ENCODE results near the gene SRXN1. TPM values are rescaled to one million over a fixed set of nuclear protein-coding genes. Genes with fewer than 3 reads are reported as not detected.

SRXN1 gene
- total and polyA plus RNA-seq, 4 experiments from 2014 or later, result 6.9 to 17.2 (median 8.9) TPM

- Histone ChIP-seq H3K4me3 (ENCODE audit: low read length in 2 of 2) (no peak within 1 kb of the TSS), H3K9me3 (ENCODE audit: control insufficient read depth in 1 of 2, low read length in 2 of 2) (no peaks in the 10 kb centered on the region), H3K4me1 (ENCODE audit: insufficient read depth, low read length) (peaks cover 14% of the 10 kb centered on the region), H3K27ac (ENCODE audit: low read depth, low read length) (no peak within 1 kb of the TSS), H3K36me3 (ENCODE audit: insufficient read depth, low read length) (no peaks in the 10 kb centered on the region), H3K27me3 (ENCODE audit: insufficient read depth, low read length) (peaks cover 45% of the 10 kb centered on the region)
- ChIA-PET POLR2A (ENCODE audit: partially characterized antibody) (no interaction called here), CTCF (ENCODE audit: partially characterized antibody) (no interaction called here)
- peak within 1 kb of the TSS in 6 of 8 donors; percentile 8 to 72 (median 32) for H3K4me3 Mint-ChIP-seq
- intact Hi-C loops (cut with micrococcal nuclease), result no loop called here
- H3K9me3 Mint-ChIP-seq, result peaks cover 0 to 5% (median 0%) of the 10 kb centered on the region in 8 donors
- peak; percentile 47 to 62 (median 54) for DNase-seq
- H3K27ac Mint-ChIP-seq, result no peak within 1 kb of the TSS
- H3K27me3 Mint-ChIP-seq, result peaks cover 56 to 71% of the 10 kb centered on the region in 2 donors
- peaks cover 5 to 17% (median 6%) of the 10 kb centered on the region in 4 donors for H3K4me1 Mint-ChIP-seq
- no peaks in the 10 kb centered on the region for H3K36me3 Mint-ChIP-seq
Observed at GRCh38 chr20:675453-676314, 22.7 kb upstream of the SRXN1 start, which contains the start of gene SCRT2. Gene SCRT2, minus strand, starts transcription at chr20:675802. Its CDS starts 201 bp downstream, at chr20:675601.

GRCh38 chr20:675033-675452 lies 22.0 kb upstream of the SRXN1 start:
- Histone ChIP-seq H3K27ac (ENCODE audit: low read depth, low read length) (no peak overlapping the region), H3K27me3 (ENCODE audit: insufficient read depth, low read length) (peaks cover 45% of the 10 kb centered on the region), H3K4me1 (ENCODE audit: insufficient read depth, low read length) (peaks cover 14% of the 10 kb centered on the region), H3K4me3 (ENCODE audit: low read length in 2 of 2) (no peak overlapping the region), H3K9me3 (ENCODE audit: control insufficient read depth in 1 of 2, low read length in 2 of 2) (no peaks in the 10 kb centered on the region), H3K36me3 (ENCODE audit: insufficient read depth, low read length) (no peaks in the 10 kb centered on the region)
- Mint-ChIP-seq H3K9me3 (peaks cover 0 to 5% (median 0%) of the 10 kb centered on the region in 8 donors), H3K4me3 (no peak overlapping the region), H3K27me3 (peaks cover 56 to 72% of the 10 kb centered on the region in 2 donors), H3K27ac (no peak overlapping the region), H3K36me3 (no peaks in the 10 kb centered on the region), H3K4me1 (peaks cover 5 to 17% (median 6%) of the 10 kb centered on the region in 4 donors)
- intact Hi-C loops (cut with micrococcal nuclease), result no loop called here
- POLR2A ChIA-PET (ENCODE audit: partially characterized antibody), result no interaction called here
- CTCF ChIA-PET (ENCODE audit: partially characterized antibody), result no interaction called here
- no peak for DNase-seq

GRCh38 chr20:673603-674001 lies 20.6 kb upstream of the SRXN1 start:
- H3K4me1 Mint-ChIP-seq, result peaks cover 5 to 17% (median 6%) of the 10 kb centered on the region in 4 donors
- Histone ChIP-seq H3K27me3 (ENCODE audit: insufficient read depth, low read length) (peaks cover 41% of the 10 kb centered on the region), H3K4me1 (ENCODE audit: insufficient read depth, low read length) (peaks cover 14% of the 10 kb centered on the region), H3K27ac (ENCODE audit: low read depth, low read length) (no peak overlapping the region), H3K4me3 (ENCODE audit: low read length in 2 of 2) (no peak overlapping the region), H3K36me3 (ENCODE audit: insufficient read depth, low read length) (no peaks in the 10 kb centered on the region), H3K9me3 (ENCODE audit: control insufficient read depth in 1 of 2, low read length in 2 of 2) (no peaks in the 10 kb centered on the region)
- no peaks in the 10 kb centered on the region for H3K36me3 Mint-ChIP-seq
- no peak for DNase-seq
- ChIA-PET POLR2A (ENCODE audit: partially characterized antibody) (no interaction called here), CTCF (ENCODE audit: partially characterized antibody) (no interaction called here)
- peaks cover 0 to 5% (median 0%) of the 10 kb centered on the region in 8 donors for H3K9me3 Mint-ChIP-seq
- H3K27ac Mint-ChIP-seq, result peak overlapping the region in 1 of 7 donors; percentile 16
- no peak overlapping the region for H3K4me3 Mint-ChIP-seq
- H3K27me3 Mint-ChIP-seq, result peaks cover 46 to 61% of the 10 kb centered on the region in 2 donors
- intact Hi-C loops (cut with micrococcal nuclease), result no loop called here

- no peak for DNase-seq
- Mint-ChIP-seq H3K27me3 (peaks cover 41 to 61% of the 10 kb centered on the region in 2 donors), H3K4me3 (no peak overlapping the region), H3K4me1 (peaks cover 5 to 17% (median 6%) of the 10 kb centered on the region in 4 donors), H3K9me3 (peaks cover 0 to 5% (median 0%) of the 10 kb centered on the region in 8 donors), H3K36me3 (no peaks in the 10 kb centered on the region), H3K27ac (no peak overlapping the region)
- Histone ChIP-seq H3K9me3 (ENCODE audit: control insufficient read depth in 1 of 2, low read length in 2 of 2) (no peaks in the 10 kb centered on the region), H3K4me1 (ENCODE audit: insufficient read depth, low read length) (peaks cover 14% of the 10 kb centered on the region), H3K27ac (ENCODE audit: low read depth, low read length) (no peak overlapping the region), H3K36me3 (ENCODE audit: insufficient read depth, low read length) (no peaks in the 10 kb centered on the region), H3K27me3 (ENCODE audit: insufficient read depth, low read length) (peaks cover 38% of the 10 kb centered on the region), H3K4me3 (ENCODE audit: low read length in 2 of 2) (no peak overlapping the region)
- intact Hi-C loops (cut with micrococcal nuclease), result no loop called here
- ChIA-PET POLR2A (ENCODE audit: partially characterized antibody) (no interaction called here), CTCF (ENCODE audit: partially characterized antibody) (interaction anchor here (1.2 kb wide), 1 partner anchor 111 kb away, joined by 3 read pairs; no protein-coding TSS in a partner anchor)
Observed at GRCh38 chr20:672963-673602, 20.1 kb upstream of the SRXN1 start.

- H3K27ac ChIP-seq (ENCODE audit: low read depth, low read length), result no peak overlapping the region
Observed at GRCh38 chr20:671252-672030, 18.4 kb upstream of the SRXN1 start.

GRCh38 chr20:669573-669972 lies 16.6 kb upstream of the SRXN1 start:
- CTCF ChIA-PET (ENCODE audit: partially characterized antibody), result no interaction called here
- POLR2A ChIA-PET (ENCODE audit: partially characterized antibody), result no interaction called here
- Mint-ChIP-seq H3K27me3 (peaks cover 47 to 69% of the 10 kb centered on the region in 2 donors), H3K36me3 (no peaks in the 10 kb centered on the region), H3K9me3 (no peaks in the 10 kb centered on the region), H3K4me1 (peaks cover 1 to 10% (median 3%) of the 10 kb centered on the region in 4 donors), H3K27ac (no peak overlapping the region), H3K4me3 (no peak overlapping the region)
- intact Hi-C loops (cut with micrococcal nuclease), result no loop called here
- no peaks in the 10 kb centered on the region for H3K9me3 ChIP-seq (ENCODE audit: control insufficient read depth in 1 of 2, low read length in 2 of 2)
- no peak overlapping the region for H3K27ac ChIP-seq (ENCODE audit: low read depth, low read length)
- H3K27me3 ChIP-seq (ENCODE audit: insufficient read depth, low read length), result peaks cover 15% of the 10 kb centered on the region
- no peak for DNase-seq
- no peak overlapping the region for H3K4me3 ChIP-seq (ENCODE audit: low read length in 2 of 2)
- H3K36me3 ChIP-seq (ENCODE audit: insufficient read depth, low read length), result no peaks in the 10 kb centered on the region
- no peaks in the 10 kb centered on the region for H3K4me1 ChIP-seq (ENCODE audit: insufficient read depth, low read length)

More at GRCh38 chr20:671252-672030, 18.4 kb upstream of the SRXN1 start:
- ChIA-PET POLR2A (ENCODE audit: partially characterized antibody) (no interaction called here), CTCF (ENCODE audit: partially characterized antibody) (interaction anchor here (1.2 kb wide), 1 partner anchor 113 kb away, joined by 3 read pairs; no protein-coding TSS in a partner anchor)
- Mint-ChIP-seq H3K27ac (no peak overlapping the region), H3K36me3 (no peaks in the 10 kb centered on the region), H3K27me3 (peaks cover 39 to 69% of the 10 kb centered on the region in 2 donors), H3K9me3 (peaks cover 0 to 5% (median 0%) of the 10 kb centered on the region in 8 donors), H3K4me1 (peaks cover 5 to 17% (median 6%) of the 10 kb centered on the region in 4 donors), H3K4me3 (no peak overlapping the region)
- Histone ChIP-seq H3K36me3 (ENCODE audit: insufficient read depth, low read length) (no peaks in the 10 kb centered on the region), H3K27me3 (ENCODE audit: insufficient read depth, low read length) (peaks cover 31% of the 10 kb centered on the region), H3K4me3 (ENCODE audit: low read length in 2 of 2) (no peak overlapping the region), H3K4me1 (ENCODE audit: insufficient read depth, low read length) (peaks cover 8% of the 10 kb centered on the region), H3K9me3 (ENCODE audit: control insufficient read depth in 1 of 2, low read length in 2 of 2) (no peaks in the 10 kb centered on the region)
- intact Hi-C loops (cut with micrococcal nuclease), result no loop called here
- no peak for DNase-seq

All from CD4-positive, alpha-beta memory T cell (primary cell).